Endodermal cell (in vitro differentiated cells): ENCODE data around the gene FBXL17. TPM values are rescaled to one million over a fixed set of nuclear protein-coding genes. Genes with fewer than 3 reads are reported as not detected.
A peak's percentile ranks its signal among the peaks of the same experiment; 100 is the strongest.

Experiments used
- DNase-seq: peaks from one replicate; pipeline ENCODE4 v3.0.0-alpha.2; 2017
- H3K27ac ChIP-seq: 2 replicates; pipeline ENCODE4 v1.5.1; 2013; ENCODE audit warnings: mild to moderate bottlenecking, low read depth, low read length, moderate library complexity
- H3K27me3 ChIP-seq: 2 replicates; pipeline ENCODE4 v1.6.1; 2013; ENCODE audit warnings: mild to moderate bottlenecking, low read length, moderate library complexity; ENCODE audit not compliant: insufficient read depth, control insufficient read depth, poor library complexity, severe bottlenecking
- H3K36me3 ChIP-seq: 2 replicates; pipeline ENCODE4 v1.7.0; 2013; ENCODE audit warnings: mild to moderate bottlenecking, low read length, moderate library complexity; ENCODE audit not compliant: control insufficient read depth, insufficient read depth
- H3K4me1 ChIP-seq: one replicate; pipeline ENCODE4 v1.7.0; 2013; ENCODE audit warnings: low read length; ENCODE audit not compliant: control insufficient read depth, insufficient read depth
- H3K4me3 ChIP-seq: 2 replicates; pipeline ENCODE4 v1.5.1; 2013; ENCODE audit warnings: mild to moderate bottlenecking, low read length, moderate library complexity
- H3K9ac ChIP-seq: 2 replicates; pipeline ENCODE4 v1.6.1; 2013; ENCODE audit warnings: mild to moderate bottlenecking, low read length, moderate library complexity; ENCODE audit not compliant: poor library complexity, severe bottlenecking; ENCODE audit errors: extremely low read depth
- H3K9me3 ChIP-seq: 2 replicates; pipeline ENCODE4 v1.6.1; 2013; ENCODE audit warnings: mild to moderate bottlenecking, low read length, moderate library complexity; ENCODE audit not compliant: control insufficient read depth
- H3K27ac Mint-ChIP-seq: 2 replicates; pipeline ENCODE4 v1.8.0; 2020; ENCODE audit warnings: mixed read lengths
- H3K27me3 Mint-ChIP-seq: 2 replicates; pipeline ENCODE4 v1.8.0; 2021; ENCODE audit warnings: mild to moderate bottlenecking, mixed read lengths; ENCODE audit not compliant: insufficient read depth
- H3K36me3 Mint-ChIP-seq: 2 replicates; pipeline ENCODE4 v1.8.0; 2020; ENCODE audit warnings: low read depth, mixed read lengths
- H3K4me1 Mint-ChIP-seq: 2 replicates; pipeline ENCODE4 v1.8.0; 2020; ENCODE audit warnings: mixed read lengths
- H3K4me3 Mint-ChIP-seq: 2 replicates; pipeline ENCODE4 v1.8.0; 2020; ENCODE audit warnings: mild to moderate bottlenecking, moderate library complexity, mixed read lengths
- H3K9me3 Mint-ChIP-seq: 2 replicates; pipeline ENCODE4 v1.8.0; 2020; ENCODE audit warnings: mild to moderate bottlenecking, mixed read lengths
- CTCF ChIP-seq: fragments of 200-600 bp; sonication (generic); conservative IDR thresholded peaks from 2 replicates; pipeline ENCODE4 v1.5.0; 2021; ENCODE audit warnings: antibody characterized with exemption, mild to moderate bottlenecking
- WGBS, 2 experiments: methylation state at CpG; one replicate each; pipeline versions ENCODE4 v1.1.5 to v1.1.7; 2013; ENCODE audit warnings: missing lambda C conversion rate in 2 of 2, mixed read lengths in 1 of 2; ENCODE audit not compliant: insufficient coverage in 1 of 2, insufficient read length in 1 of 2; 5-methylcytosine and 5-hydroxymethylcytosine counted together
- total RNA-seq, 2 donors: library from RNA; stranded (reverse); fragmentation: NEBNext Ultra II Directional in 1 of 2; extraction: Animal tissue kit (Norgen Biotek cat#: 25700) in 1 of 2; gene quantifications; 2 replicates in 1 of 2; 3 replicates in 1 of 2; pipeline ENCODE4 v1.2.1, GENCODE V29; 2021

Gene FBXL17
- total RNA-seq, 2 donors from 2014 or later, result 7.4 to 8.6 TPM

GRCh38 chr5:108214857-108215256 lies 167.0 kb downstream of the FBXL17 start:
- no peak for DNase-seq
- Histone ChIP-seq H3K9me3 (peaks cover 15% of the 10 kb centered on the region), H3K36me3 (peaks cover 6% of the 10 kb centered on the region), H3K27me3 (no peaks in the 10 kb centered on the region), H3K9ac (no peak overlapping the region), H3K4me3 (peak overlapping the region; percentile 39), H3K4me1 (peaks cover 9% of the 10 kb centered on the region), H3K27ac (no peak overlapping the region)
- H3K4me1 Mint-ChIP-seq, result peaks cover 7% of the 10 kb centered on the region
- H3K4me3 Mint-ChIP-seq, result no peak overlapping the region
- no peak for TF ChIP-seq CTCF
- peaks cover 9% of the 10 kb centered on the region for H3K9me3 Mint-ChIP-seq
- H3K27me3 Mint-ChIP-seq, result no peaks in the 10 kb centered on the region
- peaks cover 8% of the 10 kb centered on the region for H3K36me3 Mint-ChIP-seq
- no peak overlapping the region for H3K27ac Mint-ChIP-seq

GRCh38 chr5:108212775-108213346 lies 169.0 kb downstream of the FBXL17 start:
- Histone ChIP-seq H3K4me3 (peak overlapping the region; percentile 49), H3K27ac (peak overlapping the region; percentile 44), H3K9me3 (peaks cover 15% of the 10 kb centered on the region), H3K4me1 (peaks cover 9% of the 10 kb centered on the region), H3K36me3 (peaks cover 6% of the 10 kb centered on the region), H3K9ac (no peak overlapping the region), H3K27me3 (no peaks in the 10 kb centered on the region)
- Mint-ChIP-seq H3K27ac (peak overlapping the region; percentile 85), H3K4me1 (peaks cover 7% of the 10 kb centered on the region), H3K9me3 (peaks cover 13% of the 10 kb centered on the region), H3K4me3 (peak overlapping the region; percentile 11), H3K27me3 (no peaks in the 10 kb centered on the region), H3K36me3 (peaks cover 8% of the 10 kb centered on the region)
- DNase-seq, result peak; percentile 88
- no peak for TF ChIP-seq CTCF
- WGBS, 2 experiments, result 44 to 51% methylated on average over 3 of the region's 3 CpGs

GRCh38 chr5:108206707-108207106 lies 175.2 kb downstream of the FBXL17 start:
- no peaks in the 10 kb centered on the region for H3K4me1 Mint-ChIP-seq
- no peak overlapping the region for H3K4me3 Mint-ChIP-seq
- Histone ChIP-seq H3K36me3 (no peaks in the 10 kb centered on the region), H3K9me3 (no peaks in the 10 kb centered on the region), H3K27ac (no peak overlapping the region), H3K4me1 (no peaks in the 10 kb centered on the region), H3K9ac (no peak overlapping the region), H3K4me3 (no peak overlapping the region), H3K27me3 (no peaks in the 10 kb centered on the region)
- no peaks in the 10 kb centered on the region for H3K36me3 Mint-ChIP-seq
- H3K27ac Mint-ChIP-seq, result no peak overlapping the region
- DNase-seq, result no peak
- TF ChIP-seq CTCF, result no peak
- no peaks in the 10 kb centered on the region for H3K27me3 Mint-ChIP-seq
- peaks cover 4% of the 10 kb centered on the region for H3K9me3 Mint-ChIP-seq
- WGBS, 2 experiments, result 100% methylated on average over 2 of the region's 2 CpGs; no CpG with 5 or more reads in 1 of the 2 experiments
